ENCODE measurements around the gene INPP5D. TPM values are rescaled to one million over a fixed set of nuclear protein-coding genes. Genes with fewer than 3 reads are reported as not detected.
"Not testable (repeated sequence)": the region's sequence is repeated elsewhere in the genome, so short reads cannot be mapped to it uniquely, and the experiment has no call there.

INPP5D gene
- total RNA-seq, 1 donor: under 0.01 TPM

- no peak for DNase-seq (ENCODE audit: low read depth)
- TF ChIP-seq CTCF (IDR thresholded peaks at IDR 0.05; ENCODE audit: insufficient read depth, low read depth, low read length): no peak
- no peak overlapping the region for H3K4me3 ChIP-seq (ENCODE audit: low read depth, low read length)
Observed at GRCh38 chr2:233185963-233186362, 125.8 kb downstream of the INPP5D start.

GRCh38 chr2:233186851-233187250 is 126.7 kb downstream of the INPP5D start:
- no peak for DNase-seq (ENCODE audit: low read depth)
- TF ChIP-seq CTCF (IDR thresholded peaks at IDR 0.05; ENCODE audit: insufficient read depth, low read depth, low read length): no peak
- H3K4me3 ChIP-seq (ENCODE audit: low read depth, low read length): no peak overlapping the region

- no peak for TF ChIP-seq CTCF (IDR thresholded peaks at IDR 0.05; ENCODE audit: insufficient read depth, low read depth, low read length)
- no peak overlapping the region for H3K4me3 ChIP-seq (ENCODE audit: low read depth, low read length)
- no peak for DNase-seq (ENCODE audit: low read depth)
Observed at GRCh38 chr2:233189025-233189424, 128.9 kb downstream of the INPP5D start.

GRCh38 chr2:233191016-233191415 is 130.9 kb downstream of the INPP5D start:
- not testable (repeated sequence) for H3K4me3 ChIP-seq (ENCODE audit: low read depth, low read length); DNase-seq (ENCODE audit: low read depth)

- TF ChIP-seq CTCF (IDR thresholded peaks at IDR 0.05; ENCODE audit: insufficient read depth, low read depth, low read length): no peak
- no peak overlapping the region for H3K4me3 ChIP-seq (ENCODE audit: low read depth, low read length)
- DNase-seq (ENCODE audit: low read depth): no peak
Observed at GRCh38 chr2:233193738-233194137, 133.6 kb downstream of the INPP5D start.

GRCh38 chr2:233195027-233195426 is 134.9 kb downstream of the INPP5D start:
- DNase-seq (ENCODE audit: low read depth): no peak
- H3K4me3 ChIP-seq (ENCODE audit: low read depth, low read length): no peak overlapping the region
- TF ChIP-seq CTCF (IDR thresholded peaks at IDR 0.05; ENCODE audit: insufficient read depth, low read depth, low read length): no peak

- no peak for TF ChIP-seq CTCF (IDR thresholded peaks at IDR 0.05; ENCODE audit: insufficient read depth, low read depth, low read length)
- DNase-seq (ENCODE audit: low read depth): no peak
- no peak overlapping the region for H3K4me3 ChIP-seq (ENCODE audit: low read depth, low read length)
Observed at GRCh38 chr2:233197022-233197421, 136.9 kb downstream of the INPP5D start.
